GM21619 (cell line): ENCODE results near the gene TRAPPC11.
A peak's percentile ranks its signal among the peaks of the same experiment; 100 is the strongest.

Source experiments
- ATAC-seq: cut with Tn5 transposase; IDR thresholded peaks from one replicate; pipeline ENCODE4 v1.9.1; 2021; ENCODE audit not compliant: unreplicated experiment

The TRAPPC11 gene

DNA sequence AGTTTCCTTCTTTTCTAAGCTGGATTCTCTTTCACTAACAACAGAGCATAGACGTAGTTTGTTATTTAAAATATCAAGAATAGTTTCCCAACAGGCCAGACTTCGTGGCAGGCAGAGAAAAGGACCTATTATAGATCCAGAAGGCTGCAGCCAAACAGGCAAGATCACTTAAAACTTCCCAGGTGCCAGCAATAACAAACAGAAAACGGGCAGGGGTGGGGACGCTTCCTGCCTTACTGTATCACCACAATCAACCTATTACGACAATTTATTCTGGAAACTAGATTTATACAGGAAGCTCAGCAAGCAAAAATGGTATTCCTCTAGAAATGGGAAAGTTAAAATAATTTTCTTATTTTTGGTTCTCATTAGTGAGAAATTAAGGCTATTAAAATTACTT lies 22.2 kb upstream of the TRAPPC11 start:
- no peak for ATAC-seq

DNA sequence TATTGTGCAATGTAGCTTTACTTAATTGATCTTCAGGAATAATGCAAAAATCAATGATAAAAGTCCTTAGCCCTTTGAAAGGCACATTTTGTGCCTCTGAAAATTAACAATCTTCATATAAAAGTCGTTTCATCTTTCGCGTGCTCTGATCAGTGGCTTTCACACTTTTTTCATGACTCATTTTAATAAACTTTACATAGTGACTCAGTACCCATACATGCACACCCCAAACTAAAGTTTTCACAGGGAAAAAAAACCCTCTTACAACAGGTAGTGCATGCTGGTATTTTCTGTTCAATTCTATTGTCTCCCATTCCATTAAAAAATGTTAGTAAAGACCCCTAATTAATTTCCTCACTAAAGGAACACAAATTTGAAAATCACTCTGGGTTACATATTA lies 21.6 kb upstream of the TRAPPC11 start:
- ATAC-seq = no peak

DNA sequence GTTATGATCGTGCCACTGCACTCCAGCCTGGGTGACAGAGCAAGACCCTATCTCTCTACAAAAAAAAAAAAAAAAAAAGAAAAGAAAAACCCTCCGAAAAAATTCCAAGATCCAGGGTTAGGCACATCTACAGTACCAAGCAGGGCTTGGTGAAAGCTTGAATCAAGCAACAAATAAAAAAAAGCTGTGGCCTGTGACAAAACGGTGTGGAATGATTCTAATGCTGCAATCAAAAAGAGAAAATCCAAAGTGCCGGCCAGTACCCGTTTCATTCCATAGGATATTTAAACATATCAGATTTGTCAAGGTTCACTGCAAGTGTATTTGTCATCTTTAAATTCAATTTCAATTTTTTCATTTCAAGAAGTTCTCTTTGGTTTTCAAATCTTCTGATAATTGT lies 20.7 kb upstream of the TRAPPC11 start:
- ATAC-seq = no peak

DNA sequence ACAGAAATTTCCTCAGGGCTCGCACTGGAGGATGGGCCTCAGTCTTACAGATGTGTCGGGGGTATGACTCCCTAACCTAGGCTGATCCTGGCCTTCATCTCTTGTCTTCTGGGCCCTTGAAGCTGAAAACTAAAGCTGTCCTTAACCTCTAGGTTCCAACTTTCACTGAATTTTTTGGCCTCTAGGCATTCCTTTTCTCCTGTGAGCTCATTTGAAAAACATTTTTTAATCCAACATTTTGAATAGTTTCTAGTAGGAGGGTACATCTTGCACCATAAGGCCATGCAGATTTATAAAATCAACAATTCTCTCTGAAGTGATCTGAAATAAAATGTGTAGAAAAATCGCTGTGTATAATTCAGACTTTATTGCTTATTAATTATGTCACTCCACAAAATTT lies 19.8 kb upstream of the TRAPPC11 start:
- ATAC-seq = no peak

DNA sequence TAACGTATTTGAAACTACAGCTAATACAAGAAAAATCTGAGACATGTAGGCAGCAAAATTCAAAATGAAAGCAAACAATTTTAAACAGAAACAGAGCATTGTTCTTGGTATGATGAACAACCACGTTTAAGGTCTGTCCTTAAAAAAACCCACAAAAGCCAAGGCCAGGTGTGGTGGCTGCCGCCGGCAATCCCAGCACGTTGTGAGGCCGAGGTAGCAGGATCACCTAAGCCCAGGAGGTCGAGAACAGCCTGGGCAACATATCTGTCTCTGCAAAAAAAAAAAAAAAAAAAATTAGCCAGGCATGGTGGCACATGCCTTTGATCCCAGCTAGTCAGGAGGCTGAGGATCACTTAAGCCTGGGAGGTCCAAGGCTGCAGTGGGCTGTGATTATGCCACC lies 13.8 kb upstream of the TRAPPC11 start:
- no peak for ATAC-seq

DNA sequence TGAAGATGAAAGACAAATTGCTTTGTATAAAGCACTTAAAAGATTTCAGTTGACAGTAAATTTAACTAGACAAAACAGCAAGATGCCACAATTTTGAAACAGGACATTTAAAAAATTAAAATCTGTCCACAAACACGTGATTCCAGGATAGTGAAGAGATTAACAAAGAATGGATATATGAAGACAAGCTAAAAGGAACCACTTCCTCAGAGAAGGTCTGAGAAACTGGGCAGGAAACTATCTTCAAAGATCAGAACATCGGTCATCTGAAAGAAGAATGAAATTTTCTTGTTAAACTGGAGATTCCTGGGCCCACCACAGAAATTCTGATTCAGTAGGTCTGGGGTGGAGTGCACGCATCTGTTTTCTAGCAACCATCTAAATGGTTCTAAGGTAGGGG lies 1.5 kb upstream of the TRAPPC11 start:
- ATAC-seq = no peak

DNA sequence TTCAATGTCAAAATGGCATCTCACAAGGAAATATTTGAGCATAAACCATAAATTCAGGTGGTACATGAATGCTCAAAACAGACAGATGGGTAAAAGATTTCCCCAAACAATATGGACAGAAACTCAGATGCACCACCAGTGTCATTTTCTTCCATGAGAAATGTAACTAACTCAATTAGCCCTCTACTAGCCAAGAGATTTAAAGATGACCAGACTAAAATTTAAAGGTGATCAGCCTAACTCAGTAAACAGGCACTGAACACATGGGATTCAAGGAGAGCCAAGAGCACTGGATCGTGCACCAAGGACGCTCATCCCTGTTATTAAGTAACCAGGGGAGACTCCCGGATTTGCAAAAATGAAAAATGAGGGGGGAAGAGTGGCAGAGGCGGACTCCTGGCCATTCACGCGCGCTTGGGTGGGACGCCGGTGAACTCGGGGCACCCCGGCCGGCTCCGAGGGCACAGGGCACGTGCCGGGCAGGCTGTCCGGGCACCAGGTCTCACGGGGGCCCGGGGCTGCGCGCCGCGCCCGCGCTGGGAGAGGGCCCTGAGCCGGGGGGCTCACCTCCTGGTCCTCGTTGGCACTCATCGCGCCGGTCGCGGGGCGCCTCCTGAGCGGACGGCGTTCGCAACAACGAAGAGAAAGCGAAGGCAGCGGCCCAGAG lies 598 bp upstream of the TRAPPC11 start:
- ATAC-seq = peak; percentile 25

DNA sequence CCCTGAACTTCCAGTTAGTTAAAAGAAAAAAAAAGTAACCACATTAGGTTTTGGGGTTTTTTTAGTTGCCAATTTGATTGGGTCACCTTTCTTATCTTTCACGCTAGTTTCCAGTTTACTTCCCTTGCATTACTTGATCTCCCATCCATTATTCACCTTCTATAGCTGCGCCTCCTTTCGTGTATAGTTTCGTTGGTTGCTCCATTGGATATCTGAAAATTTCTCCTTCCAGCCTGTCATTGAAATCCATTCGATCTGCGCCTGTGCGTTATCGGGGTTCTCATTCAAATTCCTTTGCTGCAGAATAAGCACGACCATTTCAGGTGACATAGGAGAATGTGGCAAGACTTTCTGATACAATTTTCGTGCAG lies 764 bp downstream of the TRAPPC11 start:
- no peak for ATAC-seq

DNA sequence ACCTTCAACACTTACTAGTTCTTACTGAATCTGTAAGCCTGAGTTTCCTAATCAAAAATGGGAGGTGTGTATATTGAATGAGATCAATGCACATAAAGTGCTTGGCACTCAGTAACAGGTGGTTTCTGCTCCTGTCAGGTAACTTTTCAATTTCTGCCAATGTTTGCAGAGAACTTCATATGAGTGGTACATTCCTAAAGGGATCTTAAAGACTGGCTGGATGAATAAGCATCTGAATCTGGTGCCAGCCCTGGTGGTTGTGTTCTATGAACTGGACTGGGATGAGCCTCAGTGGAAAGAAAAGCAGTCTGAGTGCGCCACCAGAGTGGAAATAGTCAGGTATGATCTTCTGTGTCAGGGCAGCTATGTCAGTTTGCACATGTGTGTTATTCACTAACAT lies 7.0 kb downstream of the TRAPPC11 start:
- no peak for ATAC-seq

DNA sequence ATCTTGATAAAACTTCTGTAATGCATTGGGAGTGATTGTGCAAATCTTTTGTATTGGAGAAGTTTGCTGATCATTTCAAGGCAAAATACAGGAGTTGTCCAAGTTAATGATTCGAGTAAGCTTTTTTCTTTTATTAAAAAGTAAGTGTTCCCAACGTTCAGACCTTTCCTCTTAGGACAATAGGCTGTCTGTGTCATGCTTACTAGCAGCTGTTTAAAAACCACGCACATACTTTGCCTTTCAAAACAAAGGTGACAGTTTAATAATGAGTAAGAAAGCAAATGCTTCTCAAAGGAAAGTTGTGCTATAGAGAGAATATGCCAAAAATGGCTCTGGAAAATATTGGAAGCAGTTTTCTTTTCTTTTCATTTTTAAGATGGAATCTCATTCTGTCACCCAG lies 11.2 kb downstream of the TRAPPC11 start:
- no peak for ATAC-seq

DNA sequence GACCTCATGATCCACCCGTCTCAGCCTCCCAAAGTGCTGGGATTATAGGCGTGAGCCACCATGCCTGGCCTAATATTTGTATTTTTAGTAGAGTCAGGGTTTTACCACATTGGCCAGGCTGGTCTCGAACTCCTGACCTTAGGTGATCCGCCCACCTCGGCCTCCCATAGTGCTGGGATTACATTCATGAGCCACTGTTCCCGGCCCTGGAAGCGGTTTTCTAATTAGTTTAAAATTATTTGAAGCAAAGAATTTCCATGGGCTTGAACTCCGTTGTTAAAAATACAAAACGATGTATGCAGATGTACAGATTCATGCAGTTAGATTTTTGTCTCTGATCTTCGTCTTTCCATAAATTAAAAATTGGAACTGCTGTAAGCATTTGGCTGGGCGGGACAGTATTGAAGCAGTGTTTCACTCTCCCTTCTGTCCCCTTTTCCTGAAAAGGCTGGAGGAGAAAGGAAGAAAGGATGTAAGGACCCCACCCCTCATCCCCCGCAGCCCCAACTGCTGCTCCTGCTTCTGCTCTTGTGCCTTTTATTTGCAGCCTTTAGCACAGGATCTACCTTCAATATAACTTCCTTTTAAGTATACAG lies 12.0 kb downstream of the TRAPPC11 start:
- ATAC-seq = no peak

DNA sequence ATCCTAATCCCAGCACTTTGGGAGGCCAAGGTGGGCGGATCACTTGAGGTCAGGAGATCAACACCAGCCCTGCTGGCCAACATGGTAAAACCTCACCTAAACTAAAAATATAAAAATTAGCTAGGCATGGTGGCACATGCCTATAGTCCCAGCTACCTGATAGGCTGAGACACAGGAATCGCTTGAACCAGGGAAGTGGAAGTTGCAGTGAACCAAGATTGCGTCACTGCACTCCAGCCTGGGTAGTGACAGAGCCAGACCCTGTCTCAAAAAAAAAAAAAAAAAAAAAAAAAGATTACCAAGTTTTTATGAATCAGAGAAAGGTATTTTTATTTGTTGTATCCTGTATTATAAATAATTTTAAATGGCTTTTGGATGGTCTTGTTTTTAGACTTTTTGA lies 15.1 kb downstream of the TRAPPC11 start:
- ATAC-seq = no peak

DNA sequence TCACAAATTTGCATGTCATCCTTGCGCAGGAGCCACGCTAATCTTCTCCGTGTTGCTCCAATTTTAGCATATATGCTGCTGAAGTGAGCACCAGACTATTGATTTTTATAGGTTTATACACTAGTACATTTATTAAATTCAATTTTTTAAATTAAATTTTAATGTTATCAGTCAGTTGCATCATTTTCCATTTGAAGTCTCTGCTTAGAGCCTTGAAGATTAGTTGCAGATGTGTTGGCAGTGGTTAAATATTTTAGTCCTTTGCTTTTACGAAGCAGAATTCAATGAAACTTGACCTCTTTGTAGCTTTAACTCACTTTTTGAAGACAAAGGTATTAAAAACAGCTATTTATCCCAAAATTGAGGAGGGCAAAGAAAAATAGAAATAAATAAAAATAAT lies 16.5 kb downstream of the TRAPPC11 start:
- no peak for ATAC-seq

DNA sequence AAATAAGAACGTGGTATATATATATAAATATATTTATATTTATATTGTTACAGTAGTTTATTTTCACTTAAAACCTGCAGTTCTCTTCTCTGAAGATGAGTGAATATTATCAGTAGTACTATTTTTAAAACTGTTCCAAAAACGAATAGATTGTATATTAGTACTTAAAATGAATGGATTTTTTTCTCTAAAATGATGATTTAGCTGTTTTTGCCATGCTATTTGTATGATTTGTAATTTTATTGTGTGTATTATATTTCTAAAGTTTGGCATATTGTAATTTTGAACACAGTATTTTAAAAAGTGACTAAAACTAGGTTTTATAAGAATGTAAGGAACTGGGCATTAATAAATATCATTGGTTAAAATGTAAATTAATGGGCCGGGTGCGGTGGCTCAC lies 22.0 kb downstream of the TRAPPC11 start:
- ATAC-seq = no peak

DNA sequence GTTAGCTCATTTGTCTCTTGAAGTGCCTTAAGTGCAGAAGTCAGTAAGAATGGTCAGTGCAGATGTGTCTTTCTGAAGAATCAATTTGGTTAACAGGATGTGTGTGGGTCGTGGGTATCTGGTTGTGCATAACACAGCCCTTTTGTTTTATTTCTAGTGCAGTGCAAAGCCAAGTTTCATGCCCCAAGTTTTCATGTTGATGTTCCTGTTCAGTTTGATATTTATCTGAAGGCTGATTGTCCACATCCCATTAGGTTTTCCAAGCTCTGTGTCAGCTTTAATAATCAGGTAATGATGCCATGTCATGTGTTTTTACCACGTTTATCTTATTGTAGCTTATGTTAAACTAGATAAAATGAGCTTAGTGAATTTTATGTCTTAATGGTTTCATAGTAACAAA lies 27.4 kb downstream of the TRAPPC11 start:
- ATAC-seq = no peak

DNA sequence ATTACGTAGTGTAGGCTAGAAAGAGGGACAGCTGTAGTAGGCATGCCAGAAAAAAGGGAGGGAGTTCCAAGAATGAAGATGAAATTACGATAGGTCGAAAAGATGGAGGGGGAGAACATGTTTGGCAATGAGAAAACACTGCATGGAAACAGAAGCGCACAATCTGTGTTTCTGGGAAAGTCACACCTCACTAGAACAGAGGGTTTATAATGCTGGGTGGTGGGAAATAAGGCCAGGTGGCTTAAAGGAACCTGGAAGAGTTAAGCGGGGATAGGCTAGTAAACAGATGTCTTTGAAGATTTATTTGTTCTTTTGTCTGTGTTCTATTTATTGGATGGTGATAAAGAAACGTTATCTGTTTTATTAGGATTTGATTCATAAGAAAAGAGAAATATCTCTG lies 29.1 kb downstream of the TRAPPC11 start:
- no peak for ATAC-seq

DNA sequence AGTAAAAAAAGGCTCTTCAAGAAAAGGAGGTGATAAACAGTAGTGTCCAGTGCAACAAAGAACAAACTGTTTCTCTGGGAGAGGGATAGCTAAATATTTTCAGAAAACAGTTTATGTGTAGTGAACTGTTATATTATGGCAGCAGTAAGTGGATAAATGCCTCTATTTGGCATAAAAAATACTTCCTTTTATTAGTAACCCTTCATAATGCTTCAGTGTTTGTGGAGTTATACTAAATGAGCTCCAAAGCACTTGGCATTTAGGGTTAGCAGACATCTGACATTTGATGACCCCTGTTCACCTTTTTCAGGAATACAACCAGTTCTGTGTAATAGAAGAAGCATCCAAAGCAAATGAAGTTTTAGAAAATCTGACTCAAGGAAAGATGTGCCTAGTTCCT lies 31.9 kb downstream of the TRAPPC11 start:
- ATAC-seq = no peak

DNA sequence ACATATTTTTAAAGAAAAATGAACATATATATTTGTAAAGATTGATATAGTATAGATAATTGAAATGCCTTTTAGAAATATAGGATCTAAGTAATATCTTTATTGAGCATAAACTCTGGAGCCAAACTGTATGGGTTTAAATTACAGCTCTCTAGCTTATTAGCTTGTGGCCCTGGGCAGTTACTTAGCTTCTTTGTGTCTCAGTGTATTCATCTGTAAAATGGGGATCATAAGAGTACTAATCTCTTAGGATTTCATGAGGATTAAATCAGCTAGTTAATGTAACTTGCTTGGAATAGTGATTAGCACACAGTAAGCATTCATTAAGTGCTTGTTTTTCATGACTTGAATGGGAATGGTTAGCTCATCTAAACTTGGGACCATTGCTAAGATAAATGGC lies 32.8 kb downstream of the TRAPPC11 start:
- no peak for ATAC-seq

DNA sequence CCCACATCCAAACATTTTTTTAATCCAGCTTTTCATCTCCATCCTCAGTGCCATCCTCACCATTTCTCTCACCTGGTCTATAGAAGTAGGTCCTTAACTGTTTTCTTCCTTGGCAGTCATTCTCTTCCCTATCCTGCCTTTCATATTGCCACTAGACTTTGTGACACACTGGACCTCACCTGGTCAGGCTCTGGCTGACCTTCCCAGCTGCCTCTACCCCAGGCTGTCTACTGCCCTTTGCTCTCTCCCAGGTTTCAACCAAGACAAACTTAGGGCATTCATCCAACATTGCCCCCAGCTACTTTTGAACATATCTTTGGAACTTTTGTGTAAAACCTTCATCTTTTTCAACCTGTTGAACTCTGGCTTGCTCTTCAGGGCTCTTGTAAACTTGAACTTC lies 39.8 kb downstream of the TRAPPC11 start:
- no peak for ATAC-seq

DNA sequence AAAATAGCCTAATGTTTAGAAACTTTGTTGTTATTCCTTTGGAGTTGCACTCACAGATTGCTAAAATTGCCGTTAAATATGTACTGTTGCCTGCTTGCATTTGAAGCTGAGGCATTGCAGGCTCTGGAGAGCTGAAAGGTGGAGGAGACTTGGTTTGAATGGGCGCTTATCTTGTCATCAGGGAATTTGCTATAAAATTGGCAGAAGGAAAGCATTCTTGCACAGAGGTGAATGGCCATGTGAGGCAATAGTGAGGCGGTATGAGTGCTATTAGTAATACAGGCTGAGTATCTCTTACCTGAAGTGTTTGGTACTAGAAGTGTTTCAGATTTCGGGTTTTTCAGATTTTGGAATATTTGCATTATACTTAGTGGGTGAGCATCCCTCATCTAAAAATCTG lies 41.3 kb downstream of the TRAPPC11 start:
- no peak for ATAC-seq

DNA sequence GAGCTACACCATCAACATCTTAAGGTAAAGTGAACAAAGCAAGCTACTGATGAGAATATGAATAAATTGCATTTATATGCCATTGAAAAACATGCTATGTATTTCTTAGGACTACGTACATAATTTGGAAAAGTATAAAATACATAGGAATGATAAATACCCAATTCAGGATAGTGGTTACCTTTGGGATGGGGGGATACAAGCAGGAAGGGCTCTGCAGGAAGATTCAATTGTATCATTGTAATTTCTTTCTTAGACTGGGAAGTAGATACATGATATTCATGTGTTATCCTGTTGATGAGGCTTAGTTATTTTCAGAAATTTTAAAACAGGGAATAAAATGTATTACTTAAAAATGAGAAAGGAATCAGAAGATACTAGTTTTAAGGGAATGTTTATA lies 43.4 kb downstream of the TRAPPC11 start:
- ATAC-seq = no peak

DNA sequence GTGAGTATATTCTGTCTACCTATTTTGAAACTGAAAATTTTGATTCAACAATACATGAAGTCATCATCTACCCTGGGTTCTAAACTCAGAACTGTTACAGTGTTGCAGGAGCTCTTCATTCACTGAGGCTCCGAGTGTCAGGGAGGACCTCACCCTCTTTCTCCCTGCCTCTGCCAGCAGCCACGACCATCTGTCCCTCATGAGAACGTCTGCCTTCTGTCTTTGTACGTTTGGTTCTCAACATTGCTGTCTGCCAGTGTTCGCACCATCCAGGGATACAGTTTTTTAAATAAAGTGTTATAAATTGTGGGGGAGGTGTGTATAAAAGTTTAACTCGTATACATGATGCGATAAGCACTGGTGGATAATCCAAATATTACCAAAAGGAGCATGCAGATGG lies 55.5 kb downstream of the TRAPPC11 start:
- ATAC-seq = no peak

DNA sequence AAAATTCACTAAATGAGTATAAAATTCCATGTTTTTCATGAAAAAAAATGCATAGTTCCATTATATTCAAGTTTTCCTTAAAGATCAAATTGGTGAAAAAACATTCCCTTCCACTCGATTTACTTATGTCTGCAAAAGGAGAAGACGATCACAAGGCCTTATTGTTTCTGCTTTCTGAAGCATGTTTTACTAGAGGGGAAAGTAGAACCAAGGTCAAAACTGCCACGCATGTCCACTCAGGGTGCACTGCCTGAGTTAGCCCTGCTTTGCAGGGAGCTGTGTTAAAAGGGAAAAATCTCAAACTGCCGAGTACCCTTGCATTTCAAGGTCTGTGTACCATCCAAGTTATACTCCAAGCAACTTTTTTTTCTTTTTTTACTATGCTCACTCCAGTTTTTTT lies 57.2 kb downstream of the TRAPPC11 start:
- no peak for ATAC-seq
